Subcutaneous abdominal adipose tissue (tissue), 5 donors: Measurements from ENCODE around the gene ZNF432.

Source experiments
- H3K27ac ChIP-seq: one replicate; pipeline ENCODE4 v1.7.0; 2013; ENCODE audit warnings: low read depth, mild to moderate bottlenecking, inconsistent platforms, low read length, moderate library complexity
- H3K27me3 ChIP-seq, 5 donors: one replicate each; pipeline ENCODE4 v1.7.0; 2013; ENCODE audit warnings: low read length in 5 of 5, inconsistent platforms in 1 of 5; ENCODE audit not compliant: control insufficient read depth in 5 of 5, insufficient read depth in 4 of 5
- H3K36me3 ChIP-seq, 5 donors: one replicate each; pipeline ENCODE4 v1.7.0; 2013; ENCODE audit warnings: low read length in 5 of 5; ENCODE audit not compliant: control insufficient read depth in 5 of 5, insufficient read depth in 5 of 5
- H3K4me1 ChIP-seq, 5 donors: one replicate each; pipeline ENCODE4 v1.7.0; 2013; ENCODE audit warnings: low read length in 5 of 5, mild to moderate bottlenecking in 3 of 5, moderate library complexity in 1 of 5; ENCODE audit not compliant: control insufficient read depth in 5 of 5, insufficient read depth in 5 of 5
- H3K4me3 ChIP-seq, 5 donors: one replicate each; pipeline ENCODE4 v1.7.0; 2013; ENCODE audit warnings: low read length in 5 of 5, low read depth in 1 of 5
- H3K9ac ChIP-seq, 5 donors: one replicate each; pipeline ENCODE4 v1.7.0; 2013; ENCODE audit warnings: low read length in 5 of 5, mild to moderate bottlenecking in 4 of 5, moderate library complexity in 3 of 5
- H3K9me3 ChIP-seq, 5 donors: one replicate each; pipeline ENCODE4 v1.7.0; 2013; ENCODE audit warnings: low read length in 5 of 5; ENCODE audit not compliant: control insufficient read depth in 5 of 5
- donor health status: healthy.
- donor health status: healthy.
- donor health status: healthy.
- donor health status: healthy.
- donor health status: healthy.

The ZNF432 gene

DNA sequence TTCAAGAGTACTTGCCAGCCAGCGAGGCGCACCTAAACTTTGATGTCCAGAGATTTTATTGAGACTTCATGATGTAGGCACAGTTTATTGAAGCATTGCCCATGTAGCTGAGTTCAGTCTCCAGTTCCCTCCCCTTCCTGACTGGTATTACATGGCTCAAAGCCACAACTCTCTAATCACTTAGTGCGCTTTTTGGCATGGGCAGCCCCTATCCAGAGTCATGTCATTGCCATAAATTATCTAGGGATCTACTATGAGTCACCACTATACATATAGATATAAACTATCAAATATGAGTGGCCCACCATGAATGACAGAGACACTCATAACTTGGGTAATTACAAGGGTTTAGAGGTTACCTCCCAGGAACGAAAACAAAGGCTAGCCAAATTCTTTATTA, 28.1 kb downstream of the ZNF432 start:
- Histone ChIP-seq H3K9me3 (peaks cover 44 to 78% (median 65%) of the 10 kb centered on the region in 5 donors), H3K27ac (no peak overlapping the region), H3K4me3 (peak overlapping the region in 4 of 5 donors; percentile 10 to 50 (median 20)), H3K9ac (no peak overlapping the region), H3K36me3 (peaks cover 58 to 88% (median 83%) of the 10 kb centered on the region in 5 donors), H3K27me3 (no peaks in the 10 kb centered on the region), H3K4me1 (no peaks in the 10 kb centered on the region)

- Histone ChIP-seq H3K4me1 (peaks cover 4 to 15% (median 11%) of the 10 kb centered on the region in 5 donors), H3K27me3 (no peaks in the 10 kb centered on the region), H3K9me3 (peaks cover 17 to 30% (median 21%) of the 10 kb centered on the region in 5 donors), H3K4me3 (no peak overlapping the region), H3K36me3 (peaks cover 5 to 13% (median 7%) of the 10 kb centered on the region in 5 donors), H3K9ac (no peak overlapping the region), H3K27ac (no peak overlapping the region)
Observed at GRCh38 chr19:52010674-52011073, 38.0 kb downstream of the ZNF432 start.

DNA sequence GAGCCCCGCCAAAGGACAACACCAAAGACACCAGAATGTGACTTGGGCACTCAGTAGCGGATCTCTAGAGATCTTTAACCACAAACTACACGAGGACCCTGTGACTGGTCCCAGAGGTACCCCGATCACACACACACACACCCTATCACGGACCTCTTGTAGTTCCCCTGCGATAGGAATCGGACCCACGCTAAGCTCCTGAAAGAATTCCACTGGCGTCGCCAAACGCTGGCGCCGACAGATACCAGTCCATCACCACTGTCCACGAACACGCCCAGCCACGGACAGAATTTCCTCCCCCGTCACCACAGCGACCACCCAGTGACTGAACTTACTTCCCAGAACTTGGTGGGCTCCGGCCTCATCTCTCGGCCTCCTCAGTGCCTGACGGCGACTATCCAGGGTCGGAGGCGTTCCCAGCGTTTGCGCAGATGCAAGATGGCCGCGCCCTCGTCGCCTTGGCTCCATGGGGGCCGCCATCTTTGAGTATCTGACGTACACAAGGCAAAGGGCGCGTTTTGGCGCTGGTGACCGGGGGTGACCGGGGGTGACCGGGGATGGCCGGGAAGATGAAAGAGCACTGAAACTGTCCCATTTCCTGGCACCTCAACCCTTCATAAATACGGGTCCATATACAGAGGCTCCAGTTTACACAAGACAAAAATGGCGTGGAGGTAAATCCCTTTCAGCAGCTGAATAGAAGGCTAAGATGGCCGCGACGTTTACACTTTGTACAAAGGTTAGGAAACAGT, 40.7 kb downstream of the ZNF432 start, which contains the start of gene ZNF615:
Gene ZNF615, minus strand, starts transcription at position 406 of the 752 bp plus-strand sequence. CDS start 4,500 bp downstream, outside the sequence.
- Histone ChIP-seq H3K9ac (peak within 1 kb of the TSS; percentile 89 to 97 (median 95)), H3K4me1 (peaks cover 4 to 15% (median 11%) of the 10 kb centered on the region in 5 donors), H3K9me3 (peaks cover 3 to 28% (median 13%) of the 10 kb centered on the region in 5 donors), H3K36me3 (peaks cover 8 to 22% (median 12%) of the 10 kb centered on the region in 5 donors), H3K4me3 (peak within 1 kb of the TSS; percentile 98 to 100 (median 99)), H3K27me3 (no peaks in the 10 kb centered on the region), H3K27ac (peak within 1 kb of the TSS; percentile 77)

- Histone ChIP-seq H3K36me3 (peaks cover 9 to 17% (median 10%) of the 10 kb centered on the region in 5 donors), H3K27me3 (no peaks in the 10 kb centered on the region), H3K27ac (peak overlapping the region; percentile 77), H3K4me1 (peaks cover 4 to 15% (median 11%) of the 10 kb centered on the region in 5 donors), H3K4me3 (peak overlapping the region; percentile 98 to 100 (median 99)), H3K9me3 (peaks cover 3 to 26% (median 8%) of the 10 kb centered on the region in 5 donors), H3K9ac (peak overlapping the region; percentile 89 to 97 (median 95))
Observed at GRCh38 chr19:52007451-52007805, 41.2 kb downstream of the ZNF432 start.

GRCh38 chr19:51994048-51994644, 54.5 kb downstream of the ZNF432 start:
- no peak overlapping the region for H3K27ac ChIP-seq
- H3K4me3 ChIP-seq: peak overlapping the region; percentile 25 to 63 (median 49)
- no peaks in the 10 kb centered on the region for H3K27me3 ChIP-seq
- H3K36me3 ChIP-seq: peaks cover 40 to 64% (median 56%) of the 10 kb centered on the region in 5 donors
- H3K4me1 ChIP-seq: no peaks in the 10 kb centered on the region
- H3K9me3 ChIP-seq: peaks cover 70 to 92% (median 89%) of the 10 kb centered on the region in 5 donors
- no peak overlapping the region for H3K9ac ChIP-seq

- Histone ChIP-seq H3K36me3 (peaks cover 33 to 57% (median 52%) of the 10 kb centered on the region in 5 donors), H3K9me3 (peaks cover 66 to 93% (median 89%) of the 10 kb centered on the region in 5 donors), H3K27ac (no peak overlapping the region), H3K4me3 (peak overlapping the region; percentile 25 to 63 (median 49)), H3K27me3 (no peaks in the 10 kb centered on the region), H3K9ac (no peak overlapping the region), H3K4me1 (no peaks in the 10 kb centered on the region)
Observed at GRCh38 chr19:51993422-51993821, 55.2 kb downstream of the ZNF432 start.

DNA sequence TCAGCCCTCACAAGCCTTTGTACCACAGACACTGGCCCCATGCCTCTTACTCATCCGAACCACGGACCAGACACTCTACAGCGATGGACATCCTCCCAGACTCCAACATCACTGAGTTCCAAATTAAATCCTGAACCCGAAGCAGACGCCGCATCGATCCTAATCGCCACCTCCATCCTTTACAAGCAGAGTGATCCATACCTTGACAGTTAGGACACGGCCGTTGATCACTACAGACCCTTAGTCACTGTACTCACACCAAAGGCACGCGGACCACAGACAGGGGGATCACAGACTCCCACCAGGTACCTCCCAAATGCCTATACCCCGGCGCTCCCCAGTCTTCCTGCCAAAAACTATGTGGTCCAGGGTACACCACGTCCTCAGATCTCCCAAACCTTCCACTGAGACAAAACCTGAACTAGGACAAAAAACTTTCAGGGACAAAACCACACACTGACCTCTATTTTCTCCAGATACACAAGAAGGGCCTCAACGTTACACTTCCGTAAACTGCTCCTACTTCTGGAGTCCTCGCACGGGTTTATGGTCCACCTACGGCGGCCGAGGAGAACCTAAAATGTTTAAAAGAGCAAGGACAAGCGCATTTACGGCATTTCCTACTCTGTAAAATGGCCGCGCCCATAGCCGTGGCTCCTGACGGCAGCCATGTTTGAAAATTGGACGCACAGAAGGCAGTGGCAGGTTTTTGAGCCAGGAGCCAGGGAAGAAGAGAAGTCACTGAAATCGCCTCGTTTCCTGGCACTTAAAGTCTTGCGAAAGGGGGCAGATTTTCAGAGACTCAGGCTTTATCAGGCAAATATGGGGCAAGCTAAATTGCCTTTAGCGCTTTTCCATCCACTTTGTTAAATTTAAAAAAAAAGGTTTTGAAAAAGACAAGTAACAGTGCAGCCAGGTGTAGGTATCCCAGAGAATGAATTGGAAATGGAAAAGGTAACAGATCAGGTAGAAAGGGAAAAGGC, 62.0 kb downstream of the ZNF432 start, which contains the start of gene ZNF350:
Gene ZNF350, minus strand, starts transcription at position 532 of the 983 bp plus-strand sequence. CDS start 12,480 bp downstream, outside the sequence.
- Histone ChIP-seq H3K27ac (peak within 1 kb of the TSS; percentile 57), H3K4me1 (peaks cover 0 to 18% (median 18%) of the 10 kb centered on the region in 5 donors), H3K36me3 (peaks cover 0 to 9% (median 7%) of the 10 kb centered on the region in 5 donors), H3K9ac (peak within 1 kb of the TSS; percentile 88 to 100 (median 97)), H3K27me3 (no peaks in the 10 kb centered on the region), H3K4me3 (peak within 1 kb of the TSS; percentile 76 to 100 (median 99)), H3K9me3 (peaks cover 3 to 67% (median 48%) of the 10 kb centered on the region in 5 donors)

GRCh38 chr19:51983361-51983760, 65.3 kb downstream of the ZNF432 start:
- peaks cover 0 to 31% (median 19%) of the 10 kb centered on the region in 5 donors for H3K36me3 ChIP-seq
- no peak overlapping the region for H3K9ac ChIP-seq
- H3K27ac ChIP-seq: no peak overlapping the region
- no peaks in the 10 kb centered on the region for H3K27me3 ChIP-seq
- H3K9me3 ChIP-seq: peaks cover 7 to 69% (median 53%) of the 10 kb centered on the region in 5 donors
- peaks cover 0 to 18% (median 18%) of the 10 kb centered on the region in 5 donors for H3K4me1 ChIP-seq
- peak overlapping the region in 1 of 5 donors; percentile 2 for H3K4me3 ChIP-seq
